Fibroblast of the aortic adventitia (primary cell): ENCODE measurements around the gene ARMC7. TPM values are rescaled to one million over a fixed set of nuclear protein-coding genes. Genes with fewer than 3 reads are reported as not detected.

Source experiments
- DNase-seq: peaks from one replicate; pipeline ENCODE4 v3.0.0-alpha.2; 2010; ENCODE audit warnings: low read depth
- H3K4me3 ChIP-seq: 2 replicates; pipeline ENCODE4 v1.5.1; 2011; ENCODE audit warnings: low read depth, mild to moderate bottlenecking, control low read depth, low read length, moderate library complexity
- CTCF ChIP-seq: IDR thresholded peaks from 2 replicates; pipeline ENCODE4 v1.5.1; 2011; ENCODE audit warnings: mild to moderate bottlenecking, low read length, control low read depth, inconsistent platforms; ENCODE audit not compliant: insufficient read depth
- total RNA-seq: library from RNA; depleted of rRNA; stranded (reverse); fragments of >200 nt; gene quantifications from 2 replicates; pipeline ENCODE4 v1.2.3, GENCODE V29; 2012; ENCODE audit warnings: low replicate concordance

Gene ARMC7
- total RNA-seq, 1 donor, result 3.4 TPM

GRCh38 chr17:75147878-75148546 lies 38.2 kb downstream of the ARMC7 start:
- TF ChIP-seq CTCF, result no peak
- no peak overlapping the region for H3K4me3 ChIP-seq
- no peak for DNase-seq

DNA sequence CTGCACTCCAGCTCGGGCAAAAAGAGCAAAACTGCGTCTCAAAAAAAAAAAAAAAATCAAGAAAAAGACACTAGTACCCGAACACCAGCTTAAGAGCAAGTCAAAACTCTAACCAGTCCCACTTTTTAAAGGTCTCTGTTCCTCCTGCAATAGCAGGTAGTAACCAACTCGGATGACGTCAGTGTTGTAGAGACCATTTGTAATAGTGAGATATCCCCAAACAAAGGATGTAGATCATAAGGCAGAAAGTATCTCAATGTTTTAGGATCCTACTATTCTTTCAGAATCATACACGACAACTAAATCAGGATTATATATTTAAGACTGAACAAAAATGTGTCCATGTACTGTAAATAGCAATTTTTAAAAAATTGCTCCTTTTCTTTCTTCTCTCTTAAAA lies 42.2 kb downstream of the ARMC7 start:
- no peak for DNase-seq
- TF ChIP-seq CTCF, result no peak
- H3K4me3 ChIP-seq, result no peak overlapping the region

- DNase-seq, result no peak
- peak overlapping the region; percentile 88 for H3K4me3 ChIP-seq
- no peak for TF ChIP-seq CTCF
Observed at GRCh38 chr17:75152523-75152921, 42.8 kb downstream of the ARMC7 start.

GRCh38 chr17:75152922-75153779 lies 43.4 kb downstream of the ARMC7 start:
- DNase-seq, result no peak
- no peak for TF ChIP-seq CTCF
- H3K4me3 ChIP-seq, result peak overlapping the region; percentile 88

DNA sequence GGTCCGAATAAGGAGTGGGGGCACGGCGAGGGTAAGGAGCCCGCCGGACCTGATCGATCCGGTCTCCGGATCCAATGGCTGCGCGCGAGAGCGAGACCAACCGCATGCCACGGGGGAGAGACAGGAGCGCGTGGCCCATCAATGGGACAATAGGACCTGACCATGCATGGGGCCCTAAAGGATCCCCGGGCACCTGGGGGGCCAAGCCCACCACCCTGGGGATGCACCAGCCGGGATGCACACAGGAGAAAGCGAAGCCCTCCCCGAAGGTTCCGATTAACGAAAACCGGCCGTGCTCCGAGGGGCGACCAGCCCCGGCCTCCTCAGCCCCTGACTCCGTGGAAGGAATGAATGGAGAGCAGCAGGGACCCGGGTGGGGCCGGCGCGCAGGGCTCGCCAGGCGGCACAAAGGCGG lies 44.0 kb downstream of the ARMC7 start:
- no peak for DNase-seq
- TF ChIP-seq CTCF, result no peak

GRCh38 chr17:75154195-75155106 lies 44.7 kb downstream of the ARMC7 start, which contains the start of gene JPT1:
TSS of gene JPT1 (minus strand) at chr17:75154512. CDS start at chr17:75154397, 115 bp downstream.
- TF ChIP-seq CTCF, result no peak
- peak within 1 kb of the TSS; percentile 88 for H3K4me3 ChIP-seq
- peak; percentile 99 for DNase-seq

More for the DNA sequence above, 44.0 kb downstream of the ARMC7 start:
- peak overlapping the region; percentile 88 for H3K4me3 ChIP-seq
